Measurements from ENCODE around the gene TAF11. TPM values are rescaled to one million over a fixed set of nuclear protein-coding genes. Genes with fewer than 3 reads are reported as not detected.
"Not testable (repeated sequence)": the region's sequence is repeated elsewhere in the genome, so short reads cannot be mapped to it uniquely, and the experiment has no call there.

TAF11 gene
- 11.3 TPM for total RNA-seq

GRCh38 chr6:34887753-34888513 is at the start of gene TAF11:
Gene TAF11, minus strand, starts transcription at chr6:34888042. Its CDS starts 85 bp downstream, at chr6:34887957.
- H3K27me3 ChIP-seq, result no peaks in the 10 kb centered on the region
- TF ChIP-seq POLR2A (IDR thresholded peaks at IDR 0.05) (peak in 1 of 2 donors; percentile 60), CTCF (IDR thresholded peaks at IDR 0.05) (no peak), POLR2AphosphoS5 (IDR thresholded peaks at IDR 0.05; ENCODE audit: insufficient read depth in 1 of 2, low read depth in 1 of 2) (peak; percentile 94 to 99)
- intact Hi-C loops (cut with DNase I), result no loop called here
- H3K4me1 ChIP-seq, result peaks cover 51% of the 10 kb centered on the region
- H3K36me3 ChIP-seq, result no peaks in the 10 kb centered on the region
- H3K27ac ChIP-seq, result peak within 1 kb of the TSS; percentile 91
- H3K4me3 ChIP-seq, result peak within 1 kb of the TSS; percentile 71 to 87
- H3K9me3 ChIP-seq, result no peaks in the 10 kb centered on the region
- DNase-seq (ENCODE audit: extremely low spot score in 2 of 2), result peak; percentile 94 to 97

- Histone ChIP-seq H3K4me1 (no peaks in the 10 kb centered on the region), H3K27me3 (no peaks in the 10 kb centered on the region), H3K4me3 (no peak overlapping the region), H3K9me3 (no peaks in the 10 kb centered on the region), H3K27ac (no peak overlapping the region), H3K36me3 (no peaks in the 10 kb centered on the region)
- no peak for DNase-seq (ENCODE audit: extremely low spot score in 2 of 2)
- intact Hi-C loops (cut with DNase I), result no loop called here
- no peak for TF ChIP-seq POLR2A (IDR thresholded peaks at IDR 0.05)
- no peak for TF ChIP-seq CTCF (IDR thresholded peaks at IDR 0.05)
- TF ChIP-seq POLR2AphosphoS5 (IDR thresholded peaks at IDR 0.05; ENCODE audit: insufficient read depth in 1 of 2, low read depth in 1 of 2), result peak in 1 of 2 donors; percentile 58
Observed at GRCh38 chr6:34934516-34934915, 46.7 kb upstream of the TAF11 start.

GRCh38 chr6:34932202-34932601 is 44.4 kb upstream of the TAF11 start:
- H3K27ac ChIP-seq; H3K4me1 ChIP-seq; H3K4me3 ChIP-seq; DNase-seq (ENCODE audit: extremely low spot score in 2 of 2); intact Hi-C loops (cut with DNase I); H3K36me3 ChIP-seq; H3K27me3 ChIP-seq; H3K9me3 ChIP-seq: not testable (repeated sequence)

- Histone ChIP-seq H3K4me3 (no peak overlapping the region), H3K36me3 (no peaks in the 10 kb centered on the region), H3K27ac (no peak overlapping the region), H3K4me1 (no peaks in the 10 kb centered on the region), H3K9me3 (no peaks in the 10 kb centered on the region), H3K27me3 (no peaks in the 10 kb centered on the region)
- TF ChIP-seq POLR2A (IDR thresholded peaks at IDR 0.05) (no peak), POLR2AphosphoS5 (IDR thresholded peaks at IDR 0.05; ENCODE audit: insufficient read depth in 1 of 2, low read depth in 1 of 2) (no peak), CTCF (IDR thresholded peaks at IDR 0.05) (no peak)
- DNase-seq (ENCODE audit: extremely low spot score in 2 of 2), result no peak
- intact Hi-C loops (cut with DNase I), result no loop called here
Observed at GRCh38 chr6:34930221-34930620, 42.4 kb upstream of the TAF11 start.

GRCh38 chr6:34929241-34929978 is 41.6 kb upstream of the TAF11 start:
- Histone ChIP-seq H3K4me1 (no peaks in the 10 kb centered on the region), H3K36me3 (no peaks in the 10 kb centered on the region), H3K4me3 (no peak overlapping the region), H3K9me3 (no peaks in the 10 kb centered on the region), H3K27me3 (no peaks in the 10 kb centered on the region), H3K27ac (no peak overlapping the region)
- intact Hi-C loops (cut with DNase I), result no loop called here
- no peak for DNase-seq (ENCODE audit: extremely low spot score in 2 of 2)
- TF ChIP-seq POLR2A (IDR thresholded peaks at IDR 0.05) (no peak), CTCF (IDR thresholded peaks at IDR 0.05) (no peak), POLR2AphosphoS5 (IDR thresholded peaks at IDR 0.05; ENCODE audit: insufficient read depth in 1 of 2, low read depth in 1 of 2) (no peak)

Data from vagina (tissue), 2 donors.